Activated naive CD4-positive, alpha-beta T cell treated with anti-CD3 and anti-CD28 coated beads, Interleukin-2, amount 50 U/mL, for 16 hours (primary cell): ENCODE results near the gene CCDC73.

Experiments
- DNase-seq: peaks from one replicate; pipeline ENCODE4 v3.0.0-alpha.2; 2020

CCDC73 gene

GRCh38 chr11:32583459-32584271 lies 210.8 kb downstream of the CCDC73 start, which contains the start of gene EIF3M:
TSS of gene EIF3M (plus strand) at chr11:32583831. CDS start at chr11:32583888, 57 bp downstream.
- peak; percentile 97 for DNase-seq

GRCh38 chr11:32581556-32581955 lies 212.9 kb downstream of the CCDC73 start:
- DNase-seq, result no peak

GRCh38 chr11:32580967-32581366 lies 213.5 kb downstream of the CCDC73 start:
- DNase-seq, result no peak

GRCh38 chr11:32576456-32576855 lies 218.0 kb downstream of the CCDC73 start:
- no peak for DNase-seq

GRCh38 chr11:32575070-32575469 lies 219.4 kb downstream of the CCDC73 start:
- DNase-seq, result no peak

GRCh38 chr11:32574421-32574820 lies 220.0 kb downstream of the CCDC73 start:
- no peak for DNase-seq

- no peak for DNase-seq
Measured at GRCh38 chr11:32573228-32573627, 221.2 kb downstream of the CCDC73 start.

- DNase-seq, result no peak
Measured at GRCh38 chr11:32571039-32571438, 223.4 kb downstream of the CCDC73 start.

- DNase-seq, result no peak
Measured at GRCh38 chr11:32569313-32569881, 225.1 kb downstream of the CCDC73 start.

GRCh38 chr11:32567154-32567553 lies 227.3 kb downstream of the CCDC73 start:
- no peak for DNase-seq

GRCh38 chr11:32566517-32566916 lies 227.9 kb downstream of the CCDC73 start:
- no peak for DNase-seq

GRCh38 chr11:32563600-32563959 lies 230.9 kb downstream of the CCDC73 start:
- no peak for DNase-seq

GRCh38 chr11:32562839-32563599 lies 231.4 kb downstream of the CCDC73 start:
- DNase-seq, result no peak

GRCh38 chr11:32561835-32562234 lies 232.6 kb downstream of the CCDC73 start:
- no peak for DNase-seq

GRCh38 chr11:32555895-32556294 lies 238.6 kb downstream of the CCDC73 start:
- no peak for DNase-seq

- no peak for DNase-seq
Measured at GRCh38 chr11:32555091-32555490, 239.4 kb downstream of the CCDC73 start.
